ENCODE results near the gene BCAR3. TPM values are rescaled to one million over a fixed set of nuclear protein-coding genes. Genes with fewer than 3 reads are reported as not detected.

The BCAR3 gene
- total RNA-seq, 1 donor from 2014 or later = 9.2 TPM

DNA sequence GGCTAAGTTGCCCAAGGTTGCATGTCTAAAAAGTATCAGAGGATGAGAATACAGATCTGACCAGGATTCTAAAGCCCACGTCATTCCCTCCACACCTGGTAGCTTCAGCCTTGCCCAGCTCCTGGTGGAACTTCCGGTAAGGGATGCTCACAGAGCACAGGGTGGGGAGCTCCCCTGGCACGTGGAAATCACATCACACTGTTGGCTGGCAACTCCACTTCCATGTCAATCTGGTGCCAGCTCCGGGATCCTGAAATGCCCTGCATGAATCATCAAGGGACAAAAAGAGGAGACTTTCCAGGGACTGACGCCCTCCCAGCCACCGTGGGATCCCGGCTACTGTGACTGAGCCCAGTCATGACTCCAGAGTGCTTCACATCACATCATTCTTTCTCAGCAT lies 12.4 kb upstream of the BCAR3 start:
- no peaks in the 10 kb centered on the region for H3K9me3 Mint-ChIP-seq
- no peak for DNase-seq (ENCODE audit: low spot score in 2 of 2, unreplicated experiment in 2 of 2)
- no peak overlapping the region for H3K27ac Mint-ChIP-seq
- H3K4me1 Mint-ChIP-seq = peaks cover 15% of the 10 kb centered on the region
- H3K4me3 Mint-ChIP-seq = no peak overlapping the region
- TF ChIP-seq, protein P1, sequence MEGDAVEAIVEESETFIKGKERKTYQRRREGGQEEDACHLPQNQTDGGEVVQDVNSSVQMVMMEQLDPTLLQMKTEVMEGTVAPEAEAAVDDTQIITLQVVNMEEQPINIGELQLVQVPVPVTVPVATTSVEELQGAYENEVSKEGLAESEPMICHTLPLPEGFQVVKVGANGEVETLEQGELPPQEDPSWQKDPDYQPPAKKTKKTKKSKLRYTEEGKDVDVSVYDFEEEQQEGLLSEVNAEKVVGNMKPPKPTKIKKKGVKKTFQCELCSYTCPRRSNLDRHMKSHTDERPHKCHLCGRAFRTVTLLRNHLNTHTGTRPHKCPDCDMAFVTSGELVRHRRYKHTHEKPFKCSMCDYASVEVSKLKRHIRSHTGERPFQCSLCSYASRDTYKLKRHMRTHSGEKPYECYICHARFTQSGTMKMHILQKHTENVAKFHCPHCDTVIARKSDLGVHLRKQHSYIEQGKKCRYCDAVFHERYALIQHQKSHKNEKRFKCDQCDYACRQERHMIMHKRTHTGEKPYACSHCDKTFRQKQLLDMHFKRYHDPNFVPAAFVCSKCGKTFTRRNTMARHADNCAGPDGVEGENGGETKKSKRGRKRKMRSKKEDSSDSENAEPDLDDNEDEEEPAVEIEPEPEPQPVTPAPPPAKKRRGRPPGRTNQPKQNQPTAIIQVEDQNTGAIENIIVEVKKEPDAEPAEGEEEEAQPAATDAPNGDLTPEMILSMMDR (IDR thresholded peaks at IDR 0.05; ENCODE audit: unreplicated experiment) = no peak
- no peaks in the 10 kb centered on the region for H3K27me3 Mint-ChIP-seq (ENCODE audit: low read depth)
- H3K36me3 Mint-ChIP-seq = no peaks in the 10 kb centered on the region

DNA sequence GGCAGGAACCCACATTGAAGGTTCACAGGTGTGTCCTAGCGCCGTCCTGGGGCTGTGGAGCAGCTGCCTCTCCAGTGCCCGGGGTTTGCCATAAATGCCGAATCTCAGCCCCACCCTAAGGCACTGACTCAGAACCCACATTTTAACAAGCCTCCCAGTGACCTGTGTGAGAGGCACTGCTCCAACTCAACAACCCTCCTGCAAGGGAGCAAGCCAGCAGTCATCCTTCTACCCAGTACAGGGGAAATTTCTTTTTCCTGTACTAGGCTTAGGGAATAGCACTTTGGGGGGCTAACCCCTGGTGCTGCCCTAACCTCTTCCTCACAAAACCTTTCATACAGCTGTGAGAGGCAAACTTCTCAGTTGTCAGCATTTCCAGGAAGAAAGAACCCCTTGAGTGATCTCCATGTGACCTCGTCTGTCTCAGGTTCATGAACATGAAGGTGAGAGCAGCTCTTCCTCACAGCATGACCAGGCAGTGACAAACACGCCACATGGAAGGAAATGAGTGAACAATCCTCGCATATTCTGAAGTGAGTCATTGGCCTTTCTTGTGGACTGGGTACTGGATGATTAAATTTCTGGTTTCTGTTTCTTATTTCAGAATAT lies 11.4 kb upstream of the BCAR3 start:
- H3K9me3 Mint-ChIP-seq = no peaks in the 10 kb centered on the region
- peaks cover 13% of the 10 kb centered on the region for H3K4me1 Mint-ChIP-seq
- TF ChIP-seq, protein P1 (IDR thresholded peaks at IDR 0.05; ENCODE audit: unreplicated experiment) = no peak
- H3K4me3 Mint-ChIP-seq = no peak overlapping the region
- no peaks in the 10 kb centered on the region for H3K27me3 Mint-ChIP-seq (ENCODE audit: low read depth)
- no peaks in the 10 kb centered on the region for H3K36me3 Mint-ChIP-seq
- no peak for DNase-seq (ENCODE audit: low spot score in 2 of 2, unreplicated experiment in 2 of 2)
- no peak overlapping the region for H3K27ac Mint-ChIP-seq

DNA sequence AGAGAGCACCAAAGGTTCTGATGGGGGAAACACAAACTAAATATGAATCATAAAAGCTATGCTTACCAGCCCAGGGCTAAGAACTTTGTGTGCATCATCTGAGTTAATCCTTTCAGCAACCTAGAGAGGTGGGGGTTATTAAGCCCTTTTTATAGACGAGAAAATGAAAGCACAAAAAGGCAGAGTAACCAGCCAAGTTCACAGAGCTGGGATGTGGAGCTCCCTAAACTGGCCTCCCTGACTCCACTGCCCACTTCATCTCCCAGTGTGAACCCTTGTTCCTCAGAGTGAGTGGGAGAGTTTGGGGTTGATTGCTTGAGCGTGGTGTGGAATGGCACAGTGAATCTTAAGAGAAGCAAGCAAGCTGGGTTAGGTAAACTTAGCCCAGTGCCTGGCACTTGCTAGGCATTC lies 10.8 kb upstream of the BCAR3 start:
- no peak for DNase-seq (ENCODE audit: low spot score in 2 of 2, unreplicated experiment in 2 of 2)
- no peaks in the 10 kb centered on the region for H3K9me3 Mint-ChIP-seq
- H3K36me3 Mint-ChIP-seq = no peaks in the 10 kb centered on the region
- H3K4me3 Mint-ChIP-seq = no peak overlapping the region
- no peak overlapping the region for H3K27ac Mint-ChIP-seq
- TF ChIP-seq, protein P1 (IDR thresholded peaks at IDR 0.05; ENCODE audit: unreplicated experiment) = no peak
- H3K27me3 Mint-ChIP-seq (ENCODE audit: low read depth) = no peaks in the 10 kb centered on the region
- peaks cover 13% of the 10 kb centered on the region for H3K4me1 Mint-ChIP-seq

DNA sequence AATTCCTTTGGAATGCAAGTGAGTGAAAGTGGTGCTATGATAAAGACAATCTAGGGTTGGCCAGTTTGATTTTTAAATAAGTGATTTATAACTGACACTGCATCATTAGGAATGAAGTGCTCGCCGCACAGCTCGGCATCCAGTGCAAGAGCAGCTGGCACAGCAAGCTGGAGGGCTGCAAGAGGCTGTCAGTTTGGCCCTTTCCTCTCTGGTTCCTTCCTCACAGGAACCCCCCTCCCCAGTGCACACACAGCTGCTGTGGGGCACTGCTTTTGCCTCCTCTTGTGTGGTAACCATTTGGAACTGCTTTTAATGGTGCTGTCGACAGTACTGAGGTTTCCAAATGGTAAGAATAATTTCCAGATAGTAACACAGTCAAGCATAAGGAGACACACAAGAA lies 10.4 kb upstream of the BCAR3 start:
- no peaks in the 10 kb centered on the region for H3K36me3 Mint-ChIP-seq
- no peak overlapping the region for H3K4me3 Mint-ChIP-seq
- no peaks in the 10 kb centered on the region for H3K27me3 Mint-ChIP-seq (ENCODE audit: low read depth)
- TF ChIP-seq, protein P1 (IDR thresholded peaks at IDR 0.05; ENCODE audit: unreplicated experiment) = no peak
- H3K4me1 Mint-ChIP-seq = peaks cover 13% of the 10 kb centered on the region
- no peaks in the 10 kb centered on the region for H3K9me3 Mint-ChIP-seq
- no peak for DNase-seq (ENCODE audit: low spot score in 2 of 2, unreplicated experiment in 2 of 2)
- no peak overlapping the region for H3K27ac Mint-ChIP-seq

DNA sequence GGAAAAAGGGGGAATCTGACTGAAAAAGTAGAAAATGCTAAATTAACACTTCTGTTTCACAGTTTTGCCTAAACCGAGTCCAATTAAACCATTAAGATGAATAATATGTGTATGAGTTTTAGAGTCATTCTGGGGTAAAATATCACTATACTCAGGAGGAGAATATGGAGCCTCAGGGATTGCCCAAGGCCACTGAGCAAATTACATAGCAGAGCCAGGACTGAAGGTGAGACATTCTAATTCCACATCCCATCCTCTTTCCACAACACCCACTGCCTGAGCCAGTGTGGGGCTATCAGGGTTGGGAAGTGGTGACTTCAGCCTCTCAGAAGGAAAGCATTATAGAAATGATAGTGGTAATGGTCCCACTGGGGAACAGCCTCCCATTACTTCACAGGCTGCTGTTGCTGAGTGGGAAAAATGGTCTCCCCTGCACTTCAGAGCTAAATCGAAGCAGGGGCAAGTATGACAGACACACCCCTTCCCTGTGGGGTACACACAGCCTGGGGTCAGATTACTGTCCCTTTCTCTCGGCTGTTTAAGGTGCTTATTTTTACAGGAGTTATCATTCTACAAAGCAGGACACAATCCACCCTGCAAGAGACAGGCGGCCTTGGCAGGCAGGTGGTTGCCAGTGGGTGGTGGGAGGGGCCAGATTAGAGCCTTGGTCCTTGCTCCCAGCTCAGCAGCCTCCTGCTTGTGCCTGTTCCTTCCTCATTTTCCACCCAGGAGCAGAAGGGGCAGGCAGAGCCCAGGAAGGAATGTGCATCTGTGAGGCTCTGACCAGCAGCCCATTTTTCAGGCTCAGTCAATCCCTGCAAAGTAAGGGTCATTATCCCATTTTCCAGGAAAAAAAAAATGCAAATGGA lies 9.5 kb upstream of the BCAR3 start:
- Mint-ChIP-seq H3K4me3 (no peak overlapping the region), H3K9me3 (no peaks in the 10 kb centered on the region), H3K27me3 (ENCODE audit: low read depth) (no peaks in the 10 kb centered on the region), H3K36me3 (no peaks in the 10 kb centered on the region), H3K4me1 (peaks cover 13% of the 10 kb centered on the region), H3K27ac (no peak overlapping the region)
- TF ChIP-seq, protein P1 (IDR thresholded peaks at IDR 0.05; ENCODE audit: unreplicated experiment) = no peak
- no peak for DNase-seq (ENCODE audit: low spot score in 2 of 2, unreplicated experiment in 2 of 2)
